ENCODE results near the gene SLC25A47. TPM values are rescaled to one million over a fixed set of nuclear protein-coding genes. Genes with fewer than 3 reads are reported as not detected.

The SLC25A47 gene
- total RNA-seq, 2 experiments from 2014 or later, result not detected

DNA sequence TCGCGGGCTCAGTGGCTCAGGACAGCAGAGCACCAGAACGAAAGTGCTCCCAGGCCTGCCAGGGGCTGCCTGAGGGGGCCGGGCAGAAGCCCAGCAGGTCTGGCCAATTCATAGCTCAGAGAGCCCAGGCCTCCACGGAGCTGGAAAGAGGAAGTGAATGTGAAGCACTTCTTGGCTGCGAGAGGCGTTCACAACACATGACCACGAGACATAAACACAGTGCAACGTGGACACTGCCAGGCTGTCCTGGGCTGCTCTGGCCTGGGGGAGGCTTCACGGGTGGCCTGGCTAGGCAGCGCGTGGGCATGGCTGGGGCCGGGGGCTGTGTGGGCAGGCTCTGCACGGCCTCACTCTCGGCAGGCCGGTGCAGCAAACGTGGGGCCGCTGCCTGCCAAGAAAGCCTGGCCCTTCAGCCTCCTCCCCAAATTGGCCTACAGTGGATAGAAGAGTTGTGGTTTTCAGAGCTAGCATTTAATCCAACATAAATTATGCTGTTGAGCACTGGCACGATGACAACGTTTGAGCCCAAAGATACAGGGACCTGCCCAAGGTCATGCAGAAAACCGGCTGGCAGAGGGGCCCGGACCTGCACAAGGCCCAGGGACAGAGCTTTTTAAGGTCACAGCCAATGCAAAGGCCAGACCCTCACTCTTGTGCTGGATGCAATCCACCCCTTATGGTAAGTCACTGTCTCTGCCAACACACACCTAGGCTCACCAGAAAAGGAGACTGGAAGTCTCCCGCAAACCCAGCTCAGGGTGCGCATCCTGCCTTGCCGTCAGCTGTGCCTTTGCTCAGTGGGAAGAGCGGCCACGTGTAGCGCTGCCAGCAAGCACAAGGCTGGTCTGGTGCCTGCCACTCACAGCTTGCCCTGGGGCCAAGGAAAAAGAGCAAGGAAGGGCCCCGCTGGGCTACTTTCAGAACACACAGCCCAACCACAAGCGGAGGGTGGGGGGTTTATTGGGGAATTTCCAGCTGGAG, 25.5 kb upstream of the SLC25A47 start:
- POLR2A ChIA-PET, result interaction anchor here (0.6 to 0.9 kb wide), 2 partner anchors 8 to 93 kb away, joined by 3 read pairs; no protein-coding TSS in a partner anchor
- Mint-ChIP-seq H3K4me3 (no peak overlapping the region), H3K27me3 (ENCODE audit: low read depth) (no peaks in the 10 kb centered on the region), H3K9me3 (ENCODE audit: insufficient read depth) (no peaks in the 10 kb centered on the region), H3K27ac (no peak overlapping the region), H3K36me3 (ENCODE audit: low read depth) (no peaks in the 10 kb centered on the region), H3K4me1 (ENCODE audit: low read depth) (peaks cover 1% of the 10 kb centered on the region)
- DNase-seq, result no peak
- no peak for ATAC-seq
- CTCF ChIA-PET, result interaction anchor here (1.4 to 5.1 kb wide), 2 partner anchors 13 to 105 kb away, joined by 3 to 33 read pairs; no protein-coding TSS in a partner anchor

DNA sequence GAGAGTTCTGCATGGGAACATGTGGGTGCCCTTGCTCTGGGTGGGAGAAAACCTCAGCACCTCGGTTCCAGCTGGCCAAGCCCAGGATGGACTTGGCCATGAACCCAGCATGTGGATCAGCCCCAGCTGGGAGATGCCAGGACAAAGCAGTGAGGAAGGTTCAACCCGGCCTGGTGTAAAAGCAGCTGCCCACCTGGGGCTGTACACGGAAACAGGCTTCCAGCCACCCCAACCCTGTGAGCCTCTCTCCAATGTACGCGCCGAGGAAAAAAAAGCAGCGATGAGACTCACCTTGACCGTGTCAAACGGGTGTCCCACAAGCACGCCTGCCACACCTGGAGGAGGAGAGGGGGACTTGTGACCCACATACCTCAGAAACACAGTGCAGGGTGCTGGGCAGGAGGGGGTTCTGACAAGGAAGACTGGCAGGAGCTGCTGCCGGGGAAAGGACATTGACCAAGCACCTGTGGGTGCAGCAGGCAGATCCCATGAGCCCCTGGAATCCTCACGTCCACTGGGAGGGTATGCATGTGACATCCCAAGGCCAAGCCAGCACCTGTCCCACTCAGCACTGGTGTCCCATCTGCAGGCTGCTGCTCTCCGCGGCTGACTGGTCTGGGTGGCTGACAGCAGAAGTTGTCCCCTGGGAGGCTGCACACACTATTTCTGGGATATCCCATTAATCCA, 24.4 kb upstream of the SLC25A47 start:
- CTCF ChIA-PET, result interaction anchor here (5.1 kb wide), 1 partner anchor 14 kb away, joined by 33 read pairs; no protein-coding TSS in a partner anchor
- DNase-seq (no peak), ATAC-seq (no peak)
- H3K9me3 Mint-ChIP-seq (ENCODE audit: insufficient read depth), result no peaks in the 10 kb centered on the region
- H3K36me3 Mint-ChIP-seq (ENCODE audit: low read depth), result no peaks in the 10 kb centered on the region
- no peak overlapping the region for H3K27ac Mint-ChIP-seq
- H3K4me1 Mint-ChIP-seq (ENCODE audit: low read depth), result peaks cover 9% of the 10 kb centered on the region
- no peak overlapping the region for H3K4me3 Mint-ChIP-seq
- POLR2A ChIA-PET, result no interaction called here
- H3K27me3 Mint-ChIP-seq (ENCODE audit: low read depth), result no peaks in the 10 kb centered on the region

DNA sequence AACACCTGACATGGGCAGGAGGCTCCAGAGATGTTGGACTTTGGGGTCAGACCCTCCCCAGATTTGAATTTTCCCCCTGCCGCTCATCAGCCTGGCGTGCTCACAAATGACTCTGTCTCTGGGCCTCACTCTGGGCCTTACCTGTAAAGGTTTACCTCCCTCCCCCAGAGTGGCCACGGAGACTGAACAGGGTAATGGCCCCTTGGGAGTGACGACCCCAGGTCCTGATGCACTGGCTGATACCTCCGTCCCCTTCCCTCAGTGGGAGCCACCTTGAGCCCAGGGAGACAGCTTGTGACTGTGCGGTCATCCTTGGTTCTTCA, 23.9 kb upstream of the SLC25A47 start:
- DNase-seq, result no peak
- Mint-ChIP-seq H3K27ac (no peak overlapping the region), H3K9me3 (ENCODE audit: insufficient read depth) (no peaks in the 10 kb centered on the region), H3K27me3 (ENCODE audit: low read depth) (no peaks in the 10 kb centered on the region), H3K4me3 (no peak overlapping the region), H3K4me1 (ENCODE audit: low read depth) (peaks cover 13% of the 10 kb centered on the region), H3K36me3 (ENCODE audit: low read depth) (no peaks in the 10 kb centered on the region)
- POLR2A ChIA-PET, result no interaction called here
- CTCF ChIA-PET, result no interaction called here
- no peak for ATAC-seq

- no peak overlapping the region for H3K27ac Mint-ChIP-seq
- H3K9me3 Mint-ChIP-seq (ENCODE audit: insufficient read depth), result no peaks in the 10 kb centered on the region
- no peaks in the 10 kb centered on the region for H3K36me3 Mint-ChIP-seq (ENCODE audit: low read depth)
- ATAC-seq (no peak), DNase-seq (no peak)
- peaks cover 29% of the 10 kb centered on the region for H3K4me1 Mint-ChIP-seq (ENCODE audit: low read depth)
- POLR2A ChIA-PET, result interaction anchor here (0.7 kb wide), 1 partner anchor 253 kb away, joined by 3 read pairs; no protein-coding TSS in a partner anchor
- CTCF ChIA-PET, result interaction anchor here (0.7 to 2.7 kb wide), 13 partner anchors 10 to 83 kb away, joined by 3 to 9 read pairs (median 4); a partner anchor contains a TSS
- H3K27me3 Mint-ChIP-seq (ENCODE audit: low read depth), result peaks cover 11% of the 10 kb centered on the region
- no peak overlapping the region for H3K4me3 Mint-ChIP-seq
Measured at GRCh38 chr14:100302616-100303015, 20.5 kb upstream of the SLC25A47 start.

GRCh38 chr14:100303179-100303578, 20.0 kb upstream of the SLC25A47 start:
- Mint-ChIP-seq H3K27ac (no peak overlapping the region), H3K4me3 (no peak overlapping the region), H3K27me3 (ENCODE audit: low read depth) (peaks cover 16% of the 10 kb centered on the region), H3K4me1 (ENCODE audit: low read depth) (peaks cover 31% of the 10 kb centered on the region), H3K36me3 (ENCODE audit: low read depth) (no peaks in the 10 kb centered on the region), H3K9me3 (ENCODE audit: insufficient read depth) (no peaks in the 10 kb centered on the region)
- ChIA-PET CTCF (interaction anchor here (0.7 to 2.0 kb wide), 12 partner anchors 10 to 82 kb away, joined by 3 to 6 read pairs (median 4); a partner anchor contains a TSS), POLR2A (no interaction called here)
- ATAC-seq (no peak), DNase-seq (no peak)

GRCh38 chr14:100303925-100304324, 19.2 kb upstream of the SLC25A47 start:
- peaks cover 19% of the 10 kb centered on the region for H3K27me3 Mint-ChIP-seq (ENCODE audit: low read depth)
- no peak overlapping the region for H3K27ac Mint-ChIP-seq
- no peaks in the 10 kb centered on the region for H3K9me3 Mint-ChIP-seq (ENCODE audit: insufficient read depth)
- POLR2A ChIA-PET, result no interaction called here
- H3K36me3 Mint-ChIP-seq (ENCODE audit: low read depth), result no peaks in the 10 kb centered on the region
- H3K4me3 Mint-ChIP-seq, result no peak overlapping the region
- DNase-seq (no peak), ATAC-seq (no peak)
- H3K4me1 Mint-ChIP-seq (ENCODE audit: low read depth), result peaks cover 31% of the 10 kb centered on the region
- CTCF ChIA-PET, result interaction anchor here (1.6 kb wide), 2 partner anchors 10 to 46 kb away, joined by 4 read pairs; no protein-coding TSS in a partner anchor

GRCh38 chr14:100304825-100305323, 18.3 kb upstream of the SLC25A47 start:
- ChIA-PET POLR2A (interaction anchor here (0.6 to 1.3 kb wide), 2 partner anchors 8 to 19 kb away, joined by 3 read pairs; no protein-coding TSS in a partner anchor), CTCF (interaction anchor here (0.6 to 1.3 kb wide), 3 partner anchors 19 to 73 kb away, joined by 3 to 5 read pairs (median 4); no protein-coding TSS in a partner anchor)
- H3K27ac Mint-ChIP-seq, result peak overlapping the region; percentile 49
- ATAC-seq (peak; percentile 4), DNase-seq (no peak)
- H3K4me1 Mint-ChIP-seq (ENCODE audit: low read depth), result peaks cover 31% of the 10 kb centered on the region
- H3K4me3 Mint-ChIP-seq, result peak overlapping the region; percentile 81
- H3K36me3 Mint-ChIP-seq (ENCODE audit: low read depth), result no peaks in the 10 kb centered on the region
- peaks cover 23% of the 10 kb centered on the region for H3K27me3 Mint-ChIP-seq (ENCODE audit: low read depth)
- H3K9me3 Mint-ChIP-seq (ENCODE audit: insufficient read depth), result no peaks in the 10 kb centered on the region

DNA sequence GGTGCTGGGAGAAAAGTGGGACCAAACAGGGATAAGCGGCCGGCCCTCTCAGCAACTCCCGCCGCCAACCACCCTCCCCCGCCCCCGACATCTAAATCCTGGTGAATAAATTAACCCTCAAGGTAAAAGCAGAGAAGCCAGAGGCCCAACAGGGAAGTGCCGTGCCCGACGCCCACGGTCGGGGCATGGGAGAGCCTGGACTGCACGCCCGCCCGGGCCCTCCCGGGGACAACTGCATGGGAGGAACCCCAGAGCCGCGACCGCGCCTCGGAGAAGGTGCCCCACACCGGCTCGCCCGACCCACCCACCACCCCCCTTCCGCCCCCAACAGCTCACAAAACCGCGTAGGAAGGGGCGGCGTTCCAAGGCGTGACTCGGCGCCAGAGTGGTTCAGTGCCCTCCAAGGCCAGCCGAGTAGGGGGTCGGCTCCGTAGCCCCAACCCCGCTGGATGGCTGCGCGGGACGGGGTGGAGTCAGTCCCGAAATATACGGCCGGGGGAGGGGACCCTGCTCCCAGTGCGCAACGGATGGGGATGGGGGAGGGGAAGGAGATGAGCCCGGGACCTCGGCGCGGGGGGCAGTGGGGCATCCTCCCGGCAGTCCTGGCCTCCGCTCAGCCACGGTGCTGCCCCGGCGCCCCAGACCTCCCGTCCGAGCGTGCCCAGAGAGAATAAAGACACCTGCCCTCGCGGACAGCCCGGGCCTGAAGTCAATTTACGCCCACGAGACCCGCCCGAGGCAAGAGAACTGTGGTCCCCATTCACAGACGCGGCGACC, 17.6 kb upstream of the SLC25A47 start:
- peaks cover 31% of the 10 kb centered on the region for H3K4me1 Mint-ChIP-seq (ENCODE audit: low read depth)
- no peaks in the 10 kb centered on the region for H3K9me3 Mint-ChIP-seq (ENCODE audit: insufficient read depth)
- CTCF ChIA-PET, result interaction anchor here (0.6 to 1.3 kb wide), 3 partner anchors 19 to 72 kb away, joined by 3 to 5 read pairs (median 4); no protein-coding TSS in a partner anchor
- ATAC-seq, result peak; percentile 27
- DNase-seq, result peak; percentile 72
- peak overlapping the region; percentile 81 for H3K4me3 Mint-ChIP-seq
- H3K27ac Mint-ChIP-seq, result peak overlapping the region; percentile 77
- H3K36me3 Mint-ChIP-seq (ENCODE audit: low read depth), result no peaks in the 10 kb centered on the region
- H3K27me3 Mint-ChIP-seq (ENCODE audit: low read depth), result peaks cover 23% of the 10 kb centered on the region
- POLR2A ChIA-PET, result interaction anchor here (0.6 to 1.3 kb wide), 2 partner anchors 9 to 19 kb away, joined by 3 read pairs; no protein-coding TSS in a partner anchor

DNA sequence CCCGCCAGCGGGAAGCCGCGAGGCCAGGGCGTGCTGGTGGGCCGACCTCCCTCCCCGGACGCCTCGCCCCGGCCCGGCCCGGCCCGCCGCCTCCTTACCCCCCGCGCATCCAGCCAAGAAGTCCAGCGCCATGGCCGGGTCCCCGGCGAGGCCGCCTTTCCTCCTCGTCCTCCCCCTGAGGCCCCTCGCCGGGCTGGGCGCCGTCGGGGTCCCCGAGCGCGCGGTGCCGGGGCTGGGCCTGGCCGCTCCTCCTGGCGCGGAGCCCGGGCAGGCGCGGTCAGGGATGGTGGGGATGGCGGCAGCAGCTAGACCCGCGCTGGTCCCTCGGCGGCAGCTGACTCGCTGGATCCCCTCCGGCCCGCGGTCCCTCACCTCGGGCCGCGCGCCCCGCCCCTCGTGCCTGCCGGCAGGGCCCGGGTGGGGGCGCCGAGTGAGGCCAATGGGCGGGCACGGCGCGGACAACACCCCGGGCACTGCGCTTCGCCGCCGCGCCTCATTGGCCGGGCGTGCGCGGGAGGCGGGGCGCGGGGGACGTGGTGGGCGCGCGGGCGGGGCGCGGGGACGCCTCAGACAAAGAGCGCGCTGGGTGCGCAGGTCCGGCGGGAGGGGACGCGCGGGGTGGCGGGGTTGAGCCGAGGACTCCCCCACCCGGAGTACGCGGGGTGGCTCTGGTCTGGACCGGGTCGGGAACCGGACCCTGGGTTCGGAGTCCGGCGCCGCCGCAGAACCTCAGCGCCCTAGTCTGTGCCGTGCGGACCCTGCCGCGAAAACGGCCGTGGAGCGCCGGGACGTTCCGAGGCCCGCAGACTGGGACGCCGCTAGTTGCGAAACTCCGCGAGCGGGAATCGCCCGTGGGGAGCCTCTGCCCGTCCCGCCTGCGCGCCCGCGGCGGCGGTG, 16.8 kb upstream of the SLC25A47 start, which contains the start of gene SLC25A29:
Gene SLC25A29, minus strand, starts transcription at position 344 of the 897 bp plus-strand sequence. Its CDS starts 212 bp downstream, at position 132.
- Mint-ChIP-seq H3K36me3 (ENCODE audit: low read depth) (no peaks in the 10 kb centered on the region), H3K9me3 (ENCODE audit: insufficient read depth) (no peaks in the 10 kb centered on the region), H3K27ac (peak within 1 kb of the TSS; percentile 77), H3K27me3 (ENCODE audit: low read depth) (peaks cover 27% of the 10 kb centered on the region), H3K4me3 (peak within 1 kb of the TSS; percentile 81), H3K4me1 (ENCODE audit: low read depth) (peaks cover 31% of the 10 kb centered on the region)
- CTCF ChIA-PET, result no interaction called here
- DNase-seq (peak; percentile 80), ATAC-seq (peak; percentile 88)
- POLR2A ChIA-PET, result interaction anchor here (1.3 kb wide), 1 partner anchor 20 kb away, joined by 3 read pairs; no protein-coding TSS in a partner anchor

- Mint-ChIP-seq H3K27me3 (ENCODE audit: low read depth) (peaks cover 31% of the 10 kb centered on the region), H3K36me3 (ENCODE audit: low read depth) (no peaks in the 10 kb centered on the region), H3K27ac (no peak overlapping the region), H3K9me3 (ENCODE audit: insufficient read depth) (no peaks in the 10 kb centered on the region), H3K4me1 (ENCODE audit: low read depth) (peaks cover 31% of the 10 kb centered on the region), H3K4me3 (peak overlapping the region; percentile 74)
- ATAC-seq (no peak), DNase-seq (no peak)
- ChIA-PET CTCF (no interaction called here), POLR2A (no interaction called here)
Measured at GRCh38 chr14:100306998-100307765, 16.0 kb upstream of the SLC25A47 start.
